Measurements from ENCODE around the gene SLC39A9.

Gene SLC39A9

DNA sequence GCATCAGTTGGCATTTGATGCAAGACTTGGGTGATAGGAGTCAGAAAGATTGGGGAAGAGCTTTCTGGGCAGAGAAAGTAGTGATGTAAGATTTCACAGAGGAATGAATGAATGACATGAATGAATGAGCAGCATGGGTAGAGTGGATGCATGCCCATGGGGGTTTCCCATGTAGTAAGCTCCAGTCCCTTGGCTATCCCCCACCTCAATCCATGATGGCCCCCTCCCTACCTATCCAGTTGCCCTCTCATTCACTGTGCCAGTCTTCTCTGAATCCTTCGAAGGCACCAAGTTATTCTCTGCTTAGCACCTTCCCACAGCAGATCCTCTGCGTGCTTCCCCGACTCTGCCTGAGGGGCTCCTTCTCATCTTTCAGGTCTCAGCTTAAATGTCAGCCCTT lies 32.4 kb upstream of the SLC39A9 start:
- TF ChIP-seq, protein P1, sequence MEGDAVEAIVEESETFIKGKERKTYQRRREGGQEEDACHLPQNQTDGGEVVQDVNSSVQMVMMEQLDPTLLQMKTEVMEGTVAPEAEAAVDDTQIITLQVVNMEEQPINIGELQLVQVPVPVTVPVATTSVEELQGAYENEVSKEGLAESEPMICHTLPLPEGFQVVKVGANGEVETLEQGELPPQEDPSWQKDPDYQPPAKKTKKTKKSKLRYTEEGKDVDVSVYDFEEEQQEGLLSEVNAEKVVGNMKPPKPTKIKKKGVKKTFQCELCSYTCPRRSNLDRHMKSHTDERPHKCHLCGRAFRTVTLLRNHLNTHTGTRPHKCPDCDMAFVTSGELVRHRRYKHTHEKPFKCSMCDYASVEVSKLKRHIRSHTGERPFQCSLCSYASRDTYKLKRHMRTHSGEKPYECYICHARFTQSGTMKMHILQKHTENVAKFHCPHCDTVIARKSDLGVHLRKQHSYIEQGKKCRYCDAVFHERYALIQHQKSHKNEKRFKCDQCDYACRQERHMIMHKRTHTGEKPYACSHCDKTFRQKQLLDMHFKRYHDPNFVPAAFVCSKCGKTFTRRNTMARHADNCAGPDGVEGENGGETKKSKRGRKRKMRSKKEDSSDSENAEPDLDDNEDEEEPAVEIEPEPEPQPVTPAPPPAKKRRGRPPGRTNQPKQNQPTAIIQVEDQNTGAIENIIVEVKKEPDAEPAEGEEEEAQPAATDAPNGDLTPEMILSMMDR (IDR thresholded peaks at IDR 0.05; ENCODE audit: low read depth, low read length, missing control alignments) = no peak
- in situ Hi-C loops (cut with HindIII; ENCODE audit: low sequenced_read_pairs) = no loop called here

GRCh38 chr14:69366761-69367160 lies 31.7 kb upstream of the SLC39A9 start:
- DNase-seq (ENCODE audit: low read depth) = no peak
- no peak overlapping the region for H3K4me3 ChIP-seq (ENCODE audit: low read depth, low read length)
- in situ Hi-C loops (cut with HindIII; ENCODE audit: low sequenced_read_pairs) = no loop called here
- TF ChIP-seq, protein P1 (IDR thresholded peaks at IDR 0.05; ENCODE audit: low read depth, low read length, missing control alignments) = no peak

More for the DNA sequence above, 32.4 kb upstream of the SLC39A9 start:
- H3K4me3 ChIP-seq (ENCODE audit: low read depth, low read length) = no peak overlapping the region
- DNase-seq (ENCODE audit: low read depth) = no peak

GRCh38 chr14:69368381-69368780 lies 30.1 kb upstream of the SLC39A9 start:
- DNase-seq (ENCODE audit: low read depth) = no peak
- TF ChIP-seq, protein P1 (IDR thresholded peaks at IDR 0.05; ENCODE audit: low read depth, low read length, missing control alignments) = no peak
- no peak overlapping the region for H3K4me3 ChIP-seq (ENCODE audit: low read depth, low read length)
- in situ Hi-C loops (cut with HindIII; ENCODE audit: low sequenced_read_pairs) = no loop called here

- TF ChIP-seq, protein P1 (IDR thresholded peaks at IDR 0.05; ENCODE audit: low read depth, low read length, missing control alignments) = no peak
- in situ Hi-C loops (cut with HindIII; ENCODE audit: low sequenced_read_pairs) = no loop called here
Measured at GRCh38 chr14:69370061-69370460, 28.4 kb upstream of the SLC39A9 start.

GRCh38 chr14:69372146-69372545 lies 26.3 kb upstream of the SLC39A9 start:
- DNase-seq (ENCODE audit: low read depth) = no peak
- H3K4me3 ChIP-seq (ENCODE audit: low read depth, low read length) = no peak overlapping the region
- TF ChIP-seq, protein P1 (IDR thresholded peaks at IDR 0.05; ENCODE audit: low read depth, low read length, missing control alignments) = no peak
- in situ Hi-C loops (cut with HindIII; ENCODE audit: low sequenced_read_pairs) = no loop called here

More at GRCh38 chr14:69370061-69370460, 28.4 kb upstream of the SLC39A9 start:
- DNase-seq (ENCODE audit: low read depth) = no peak
- H3K4me3 ChIP-seq (ENCODE audit: low read depth, low read length) = no peak overlapping the region

DNA sequence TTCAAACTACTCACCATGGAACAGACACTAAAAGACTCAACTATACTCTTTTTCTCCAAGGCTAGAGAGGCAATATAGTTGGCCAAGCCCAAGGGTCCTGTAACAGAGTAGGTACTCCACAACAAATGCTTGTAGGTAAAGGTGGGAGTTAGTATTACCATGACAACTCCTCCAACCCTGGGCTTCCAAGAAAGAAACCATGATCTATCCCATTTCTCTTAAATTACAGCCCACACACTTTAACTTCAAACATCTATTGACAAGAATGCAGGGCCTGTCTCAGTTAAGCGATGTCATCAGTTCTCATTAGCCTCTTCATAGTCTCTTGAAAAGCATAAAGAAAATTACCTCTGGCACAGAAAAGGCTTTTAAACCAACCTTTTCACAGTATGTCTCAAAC lies 25.4 kb upstream of the SLC39A9 start:
- in situ Hi-C loops (cut with HindIII; ENCODE audit: low sequenced_read_pairs) = no loop called here
- TF ChIP-seq, protein P1 (IDR thresholded peaks at IDR 0.05; ENCODE audit: low read depth, low read length, missing control alignments) = no peak
- no peak overlapping the region for H3K4me3 ChIP-seq (ENCODE audit: low read depth, low read length)
- DNase-seq (ENCODE audit: low read depth) = no peak

DNA sequence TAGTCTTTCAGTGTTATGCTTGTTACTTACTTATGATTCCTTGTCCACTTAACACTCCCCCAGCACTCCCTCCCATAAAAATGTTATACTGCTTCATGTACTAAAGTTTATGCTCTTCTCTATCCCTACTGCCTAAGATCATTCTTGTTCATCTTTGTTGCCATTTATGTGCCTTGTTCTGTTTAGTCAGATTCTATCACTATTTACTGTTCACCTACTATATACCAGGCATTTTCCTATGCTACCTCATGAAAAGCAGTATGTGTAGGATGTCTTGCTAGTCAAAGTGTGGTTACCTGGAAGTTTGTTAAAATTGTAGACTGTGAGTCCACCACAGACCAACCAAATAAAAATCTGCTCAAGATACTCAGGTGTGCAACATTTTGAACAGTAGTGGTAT lies 24.3 kb upstream of the SLC39A9 start:
- TF ChIP-seq, protein P1 (IDR thresholded peaks at IDR 0.05; ENCODE audit: low read depth, low read length, missing control alignments) = no peak
- in situ Hi-C loops (cut with HindIII; ENCODE audit: low sequenced_read_pairs) = no loop called here
- no peak for DNase-seq (ENCODE audit: low read depth)
- no peak overlapping the region for H3K4me3 ChIP-seq (ENCODE audit: low read depth, low read length)
